HepG2 (cell line): ENCODE measurements around the gene GRK5. TPM values are rescaled to one million over a fixed set of nuclear protein-coding genes. Genes with fewer than 3 reads are reported as not detected.

Experiments used
- ARNTL ChIP-seq: sonication (generic); formaldehyde crosslinking; IDR thresholded peaks from 2 replicates; pipeline ENCODE4 v1.4.0; 2020; ENCODE audit warnings: mild to moderate bottlenecking, missing genetic modification reagents
- ATF4 ChIP-seq, 2 experiments: fragments of 450-650 bp in 1 of 2; sonication (generic) in 1 of 2; formaldehyde crosslinking; IDR thresholded peaks; 2 replicates each; pipeline versions ENCODE4 v1.5.0 to v1.8.0; 2020 to 2022; ENCODE audit warnings: mild to moderate bottlenecking in 1 of 2, missing genetic modification reagents in 1 of 2
- EZH2 ChIP-seq: conservative IDR thresholded peaks from 2 replicates; pipeline ENCODE4 v1.6.1; 2012; ENCODE audit warnings: mild to moderate bottlenecking, low read depth, low read length, moderate library complexity
- MAFG ChIP-seq: sonication (generic); formaldehyde crosslinking; IDR thresholded peaks from 2 replicates; pipeline ENCODE4 v1.5.1; 2020; ENCODE audit warnings: mild to moderate bottlenecking, missing genetic modification reagents
- POGK ChIP-seq: sonication (generic); formaldehyde crosslinking; conservative IDR thresholded peaks from 2 replicates; pipeline ENCODE4 v1.8.0; 2022; ENCODE audit warnings: mild to moderate bottlenecking, moderate library complexity, missing genetic modification reagents
- POLR2A ChIP-seq, 2 experiments: IDR thresholded peaks; 2 replicates each; pipeline ENCODE4 v1.6.1; 2011; ENCODE audit warnings: low read depth in 2 of 2, low read length in 2 of 2, mild to moderate bottlenecking in 1 of 2, moderate library complexity in 1 of 2; ENCODE audit not compliant: insufficient read depth in 1 of 2
- RXRA ChIP-seq: sonication (generic); formaldehyde crosslinking; IDR thresholded peaks from 2 replicates; pipeline ENCODE4 v1.5.1; 2020; ENCODE audit warnings: missing genetic modification reagents
- SIX1 ChIP-seq: sonication (generic); formaldehyde crosslinking; IDR thresholded peaks from 2 replicates; pipeline ENCODE4 v1.4.0; 2020; ENCODE audit warnings: missing genetic modification reagents, borderline replicate concordance
- THAP9 ChIP-seq: sonication (generic); formaldehyde crosslinking; IDR thresholded peaks from 2 replicates; pipeline ENCODE4; 2020; ENCODE audit warnings: missing genetic modification reagents, mild to moderate bottlenecking, borderline replicate concordance
- YEATS4 ChIP-seq: sonication (generic); formaldehyde crosslinking; IDR thresholded peaks from 2 replicates; pipeline ENCODE4 v1.4.0; 2020; ENCODE audit warnings: missing genetic modification reagents, borderline replicate concordance
- ZNF280D ChIP-seq: sonication (generic); formaldehyde crosslinking; IDR thresholded peaks from 2 replicates; pipeline ENCODE4 v1.5.1; 2020; ENCODE audit warnings: mild to moderate bottlenecking, missing genetic modification reagents
- ZNF317 ChIP-seq: sonication (generic); formaldehyde crosslinking; IDR thresholded peaks from 2 replicates; pipeline ENCODE4 v1.5.0; 2020; ENCODE audit warnings: mild to moderate bottlenecking, missing genetic modification reagents
- ZNF644 ChIP-seq: IDR thresholded peaks from 2 replicates; pipeline ENCODE4 v1.6.1; 2016; ENCODE audit warnings: low read depth
- ZNF761 ChIP-seq: sonication (generic); formaldehyde crosslinking; conservative IDR thresholded peaks from 2 replicates; pipeline ENCODE4 v1.4.0; 2020; ENCODE audit warnings: mild to moderate bottlenecking, missing genetic modification reagents
- polyA plus RNA-seq, 8 experiments: library from polyadenylated mRNA; depleted of rRNA in 3 of 8; stranded (reverse) in 7 of 8; unstranded in 1 of 8; fragments of >200 nt; fragmentation: Illumina TruSeq in 4 of 8; extraction: Trizol in 4 of 8; gene quantifications; 2 replicates each; pipeline versions ENCODE4 v1.2.1 to v1.2.3, GENCODE V29; 2011 to 2016; ENCODE audit warnings: low read depth in 4 of 8, missing spikeins in 1 of 8, mixed read lengths in 1 of 8; ENCODE audit not compliant: insufficient read depth in 1 of 8
- total RNA-seq, 5 experiments: library from RNA; depleted of rRNA; stranded (reverse); fragments of >200 nt; fragmentation: Illumina TruSeq; extraction: Trizol; gene quantifications; 2 replicates each; pipeline ENCODE4 v1.2.3, GENCODE V29; 2016; ENCODE audit warnings: low read depth in 1 of 5
- TF ChIP-seq, protein P1 (sequence below): sonication (generic); formaldehyde crosslinking; conservative IDR thresholded peaks from 2 replicates; pipeline ENCODE4 v1.5.0; 2020; ENCODE audit warnings: missing genetic modification reagents
- TF ChIP-seq, protein P2 (sequence below): sonication (generic); formaldehyde crosslinking; IDR thresholded peaks from 2 replicates; pipeline ENCODE4 v1.8.1; 2023; ENCODE audit warnings: mild to moderate bottlenecking, missing genetic modification reagents

Gene GRK5
- total and polyA plus RNA-seq, 2 of the 13 experiments (the other 11 are each of a cell fraction or from before 2014, with no cell fraction given) = 10.4 to 12.6 TPM

DNA sequence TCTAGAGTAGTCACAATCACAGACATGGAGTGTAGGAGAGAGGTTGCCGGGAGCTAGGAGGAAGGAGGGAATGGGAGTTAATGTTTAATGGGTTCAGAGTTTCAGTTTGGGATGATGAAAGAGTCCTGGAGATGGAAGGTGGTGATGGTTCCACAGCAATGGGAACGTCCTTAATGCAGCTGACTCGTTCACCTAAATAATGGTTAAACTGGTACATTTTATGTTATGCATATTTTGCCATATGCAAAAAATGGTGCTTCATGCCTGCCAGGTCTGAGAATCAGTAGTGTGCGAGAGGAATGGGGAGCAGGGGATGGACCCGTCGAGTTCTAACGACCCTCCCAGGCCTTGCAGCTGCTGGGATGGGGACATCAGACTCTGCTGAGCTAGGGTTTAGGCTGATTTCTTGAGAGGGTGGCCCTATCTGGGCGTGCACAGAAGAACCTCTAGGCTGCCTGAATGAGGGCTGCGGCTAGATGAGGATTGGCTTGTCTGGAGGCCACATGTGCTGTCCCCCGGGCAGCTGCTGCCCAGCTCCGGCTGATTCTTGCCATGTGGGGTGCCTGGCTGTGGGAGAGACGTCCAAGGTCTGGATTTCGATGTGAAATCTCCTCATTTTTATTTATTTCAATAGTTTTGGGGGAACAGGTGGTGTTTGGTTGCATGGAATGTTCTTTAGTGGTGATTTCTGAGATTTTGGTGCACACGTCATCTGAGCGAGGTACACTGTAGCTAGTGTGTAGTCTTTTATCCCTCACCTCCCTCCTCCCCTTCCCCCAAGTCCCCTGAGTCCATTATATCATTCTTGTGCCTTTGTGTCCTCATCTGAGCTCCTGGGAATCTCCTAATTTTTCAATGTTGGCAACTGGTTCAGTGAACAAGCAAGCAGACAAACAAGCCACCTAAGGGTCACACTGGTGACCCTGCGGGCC is 116.0 kb downstream of the GRK5 start (continued):
- TF ChIP-seq YEATS4 (peak; percentile 57; the same call in 1 of the 2 replicates), ZNF761 (CRISPR knock-in tag) (0 out of 2 replicates have a peak, but pooled peaks have one; percentile 81), ZNF280D (CRISPR knock-in tag) (no peak), ATF4 (CRISPR knock-in tag; IDR thresholded peaks at IDR 0.05) (peak in 1 of 2 experiments; percentile 93; a peak in 2 of 4 replicates), RXRA (no peak), ZNF317 (CRISPR knock-in tag) (peak; percentile 98), ZNF644 (CRISPR knock-in tag) (0 out of 2 replicates have a peak, but pooled peaks have one; percentile 17), POGK (CRISPR knock-in tag) (peak; percentile 66; the same call in 1 of the 2 replicates), EZH2 (no peak), ARNTL (CRISPR knock-in tag) (0 out of 2 replicates have a peak, but pooled peaks have one; percentile 34), MAFG (CRISPR knock-in tag) (no peak), SIX1 (no peak), POLR2A (IDR thresholded peaks at IDR 0.05; ENCODE audit: insufficient read depth in 1 of 2, low read depth in 2 of 2, low read length in 2 of 2) (peak; percentile 17 to 46; a peak in 1 of 4 replicates), THAP9 (no peak; the same call in 1 of the 2 replicates)
- TF ChIP-seq, protein P1, sequence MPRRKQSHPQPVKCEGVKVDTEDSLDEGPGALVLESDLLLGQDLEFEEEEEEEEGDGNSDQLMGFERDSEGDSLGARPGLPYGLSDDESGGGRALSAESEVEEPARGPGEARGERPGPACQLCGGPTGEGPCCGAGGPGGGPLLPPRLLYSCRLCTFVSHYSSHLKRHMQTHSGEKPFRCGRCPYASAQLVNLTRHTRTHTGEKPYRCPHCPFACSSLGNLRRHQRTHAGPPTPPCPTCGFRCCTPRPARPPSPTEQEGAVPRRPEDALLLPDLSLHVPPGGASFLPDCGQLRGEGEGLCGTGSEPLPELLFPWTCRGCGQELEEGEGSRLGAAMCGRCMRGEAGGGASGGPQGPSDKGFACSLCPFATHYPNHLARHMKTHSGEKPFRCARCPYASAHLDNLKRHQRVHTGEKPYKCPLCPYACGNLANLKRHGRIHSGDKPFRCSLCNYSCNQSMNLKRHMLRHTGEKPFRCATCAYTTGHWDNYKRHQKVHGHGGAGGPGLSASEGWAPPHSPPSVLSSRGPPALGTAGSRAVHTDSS (CRISPR knock-in tag) = no peak
- TF ChIP-seq, protein P2, sequence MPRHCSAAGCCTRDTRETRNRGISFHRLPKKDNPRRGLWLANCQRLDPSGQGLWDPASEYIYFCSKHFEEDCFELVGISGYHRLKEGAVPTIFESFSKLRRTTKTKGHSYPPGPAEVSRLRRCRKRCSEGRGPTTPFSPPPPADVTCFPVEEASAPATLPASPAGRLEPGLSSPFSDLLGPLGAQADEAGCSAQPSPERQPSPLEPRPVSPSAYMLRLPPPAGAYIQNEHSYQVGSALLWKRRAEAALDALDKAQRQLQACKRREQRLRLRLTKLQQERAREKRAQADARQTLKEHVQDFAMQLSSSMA = 0 out of 2 replicates have a peak, but pooled peaks have one; percentile 33
